Stimulated activated CD4-positive, alpha-beta T cell treated with anti-CD3 and anti-CD28 coated beads, Interleukin-1b, Interleukin-23, amount 100 ng/mL, for 4 hours (primary cell): ENCODE measurements around the gene PAEP.
"Not testable (repeated sequence)": the region's sequence is repeated elsewhere in the genome, so short reads cannot be mapped to it uniquely, and the experiment has no call there.

ENCODE experiments used
- DNase-seq, 2 donors: peaks; one replicate each; pipeline ENCODE4 v3.0.0-alpha.2; 2020; ENCODE audit warnings: low read depth in 2 of 2

The PAEP gene

DNA sequence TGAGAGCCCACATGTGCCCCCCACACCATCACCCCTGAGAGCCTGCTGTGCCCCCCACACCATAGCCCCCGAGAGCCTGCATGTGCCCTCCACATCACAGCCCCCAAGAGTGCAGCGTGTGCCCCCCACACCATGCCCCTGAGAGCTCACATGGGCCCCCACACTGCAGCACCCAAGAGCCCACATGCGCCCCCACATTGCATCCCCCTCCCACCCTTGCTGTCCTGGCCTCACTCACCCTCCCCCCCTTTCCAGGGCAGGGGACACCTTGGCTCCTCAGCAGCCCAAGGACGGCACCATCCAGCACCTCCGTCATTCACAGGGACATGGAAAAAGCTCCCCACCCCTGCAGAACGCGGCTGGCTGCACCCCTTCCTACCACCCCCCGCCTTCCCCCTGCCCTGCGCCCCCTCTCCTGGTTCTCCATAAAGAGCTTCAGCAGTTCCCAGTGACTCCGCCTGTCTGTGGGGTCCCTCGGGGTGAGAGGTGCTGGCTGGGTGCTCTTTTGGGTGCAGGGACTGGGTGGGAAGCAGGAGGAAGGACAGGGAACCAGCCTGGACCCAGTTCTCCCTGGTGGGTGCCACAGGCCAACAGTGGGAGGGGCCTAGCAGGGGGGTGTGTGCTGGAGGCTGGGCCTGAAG is 35.3 kb upstream of the PAEP start:
- no peak for DNase-seq

DNA sequence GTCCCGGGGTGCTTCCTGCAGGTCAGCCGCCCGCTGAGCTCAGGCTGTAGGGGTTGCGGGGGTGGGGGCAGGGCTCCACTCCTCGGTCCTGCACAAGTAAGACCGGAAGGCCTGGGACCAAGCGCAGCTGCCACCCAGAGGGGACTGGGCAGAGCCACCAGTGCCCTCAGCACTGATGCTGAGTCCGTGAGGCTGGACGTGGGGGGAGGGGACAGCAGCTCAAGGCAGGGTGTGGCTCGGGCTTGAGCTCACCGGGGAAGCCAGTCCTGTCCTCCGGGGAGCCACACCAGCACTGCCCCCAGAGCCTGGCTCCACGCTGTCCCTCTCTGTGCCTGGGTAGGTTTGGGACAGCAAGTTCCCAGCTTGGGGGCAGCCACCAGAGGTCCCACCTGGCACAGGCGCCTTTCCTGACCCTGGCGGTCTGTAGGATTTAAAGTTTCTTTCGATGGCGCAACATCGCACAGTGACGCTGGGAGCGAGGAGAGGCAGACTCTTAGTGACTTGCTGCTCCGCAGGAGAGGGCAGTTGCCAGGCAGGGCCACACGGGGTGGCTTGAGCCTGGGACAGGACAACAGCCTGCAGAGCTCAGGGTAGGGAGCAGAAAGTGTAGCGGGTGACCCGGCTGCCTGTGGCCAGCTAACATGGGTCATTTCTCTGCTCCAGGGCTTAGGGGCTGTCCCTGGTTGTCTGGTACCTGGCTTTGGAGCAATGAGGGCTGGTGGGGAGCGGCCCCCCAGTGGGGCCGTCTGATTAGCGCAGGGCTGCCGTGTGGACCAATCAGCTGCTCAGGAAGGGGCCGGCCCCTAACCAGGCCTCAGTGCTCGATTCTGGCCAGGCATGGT is 34.6 kb upstream of the PAEP start:
- no peak for DNase-seq

DNA sequence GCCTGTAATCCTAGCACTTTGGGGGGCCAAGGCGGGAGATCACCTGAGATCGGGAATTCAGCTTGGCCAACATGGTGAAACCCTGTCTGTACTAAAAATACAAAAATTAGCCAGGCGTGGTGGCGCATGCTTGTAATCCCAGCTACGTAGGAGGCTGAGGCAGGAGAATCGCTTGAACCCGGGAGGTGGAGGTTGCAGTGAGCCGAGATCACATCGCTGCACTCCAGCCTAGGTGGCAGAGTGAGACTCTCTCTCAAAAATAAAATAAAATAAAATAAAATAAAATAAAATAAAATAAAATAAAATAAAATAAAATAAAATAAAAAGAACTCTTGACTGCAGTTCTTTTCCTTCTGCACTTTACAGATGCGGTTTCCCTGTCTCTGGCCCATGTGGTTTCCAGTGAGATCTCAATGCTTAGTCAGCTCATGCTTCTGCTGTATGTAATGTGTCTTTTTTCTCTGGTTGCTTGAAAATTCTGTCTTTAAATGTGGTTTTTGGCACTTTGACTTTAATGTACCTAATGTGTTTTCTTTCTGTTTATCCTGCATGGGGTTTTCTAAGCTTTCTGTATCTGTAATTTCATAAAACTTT is 32.6 kb upstream of the PAEP start:
- not testable (repeated sequence) for DNase-seq

DNA sequence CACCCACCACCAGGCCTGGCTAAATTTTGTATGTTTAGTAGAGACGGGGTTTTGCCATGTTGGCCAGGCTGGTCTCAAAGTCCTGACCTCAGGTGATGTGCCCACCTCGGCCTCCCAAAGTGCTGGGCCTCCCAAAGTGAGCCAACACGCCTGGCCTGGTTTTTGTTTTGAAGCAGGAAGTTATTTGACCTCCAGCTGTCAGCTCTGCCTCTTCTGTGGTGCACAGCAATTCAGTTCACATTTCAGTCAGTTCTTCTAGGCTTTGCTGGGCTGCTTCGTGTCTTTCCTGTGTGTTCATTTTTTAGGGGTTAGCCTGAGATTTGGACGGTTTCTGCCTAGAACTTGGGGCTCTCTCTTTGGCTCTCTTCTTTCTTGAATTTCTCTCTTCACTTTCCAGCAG is 31.4 kb upstream of the PAEP start:
- DNase-seq: no peak

DNA sequence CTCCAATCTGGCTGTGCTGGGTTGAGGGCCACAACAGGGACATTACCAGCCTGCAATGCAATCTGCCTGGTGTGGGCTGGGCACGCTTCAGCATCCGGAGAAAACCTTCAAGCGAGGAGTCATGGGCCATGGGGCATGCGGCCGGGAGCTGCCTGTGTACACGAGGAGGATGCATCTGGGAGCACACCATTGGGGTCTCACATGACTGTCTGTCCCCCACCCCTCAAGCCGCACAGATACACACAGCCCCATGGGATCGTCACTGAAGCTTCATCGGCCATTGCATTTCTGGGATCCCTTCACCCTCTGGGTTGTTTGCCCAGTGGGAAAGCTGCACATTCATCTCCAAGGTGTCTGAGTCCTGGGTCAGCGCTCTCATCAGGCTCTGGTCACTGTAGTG is 30.5 kb upstream of the PAEP start:
- DNase-seq: no peak

DNA sequence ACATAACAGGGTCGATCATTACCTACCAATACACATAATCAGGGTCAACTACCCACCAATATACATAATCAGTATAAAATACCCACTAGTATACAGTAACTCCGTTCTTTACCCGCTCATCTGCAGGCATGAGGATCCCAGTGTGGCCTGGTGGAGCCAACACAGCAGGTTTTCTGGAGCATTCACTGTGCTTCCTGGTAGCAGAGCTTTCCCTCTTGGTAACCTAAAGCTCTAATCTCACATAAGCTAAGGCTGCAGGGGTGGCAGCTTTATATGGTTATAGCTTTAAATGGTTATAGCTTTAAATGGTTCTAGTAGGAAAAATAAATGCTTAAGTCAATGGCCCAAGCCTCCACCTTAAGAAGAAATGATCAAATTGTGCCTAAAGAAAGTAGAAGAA is 28.4 kb upstream of the PAEP start:
- no peak for DNase-seq

DNA sequence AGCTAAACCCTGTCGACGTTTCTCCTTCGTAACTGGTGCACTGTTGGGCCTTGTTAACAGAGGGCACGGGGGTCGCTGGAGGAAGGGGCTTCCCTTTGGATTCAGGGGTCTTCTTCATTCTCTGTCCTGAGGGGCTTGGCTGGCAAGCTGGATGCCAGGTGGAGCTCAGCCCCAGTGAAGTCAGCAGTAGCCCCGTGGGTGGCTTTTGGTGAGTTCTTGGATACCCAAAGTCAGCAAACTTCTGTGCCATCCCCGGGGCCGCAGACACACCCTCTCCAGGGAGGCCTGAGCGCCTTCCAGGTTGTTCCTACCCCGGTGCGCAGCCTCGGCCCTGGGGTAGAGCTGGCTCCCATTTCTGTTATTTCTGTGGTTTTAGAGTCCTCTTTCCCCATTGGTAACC is 27.9 kb upstream of the PAEP start:
- DNase-seq: no peak

DNA sequence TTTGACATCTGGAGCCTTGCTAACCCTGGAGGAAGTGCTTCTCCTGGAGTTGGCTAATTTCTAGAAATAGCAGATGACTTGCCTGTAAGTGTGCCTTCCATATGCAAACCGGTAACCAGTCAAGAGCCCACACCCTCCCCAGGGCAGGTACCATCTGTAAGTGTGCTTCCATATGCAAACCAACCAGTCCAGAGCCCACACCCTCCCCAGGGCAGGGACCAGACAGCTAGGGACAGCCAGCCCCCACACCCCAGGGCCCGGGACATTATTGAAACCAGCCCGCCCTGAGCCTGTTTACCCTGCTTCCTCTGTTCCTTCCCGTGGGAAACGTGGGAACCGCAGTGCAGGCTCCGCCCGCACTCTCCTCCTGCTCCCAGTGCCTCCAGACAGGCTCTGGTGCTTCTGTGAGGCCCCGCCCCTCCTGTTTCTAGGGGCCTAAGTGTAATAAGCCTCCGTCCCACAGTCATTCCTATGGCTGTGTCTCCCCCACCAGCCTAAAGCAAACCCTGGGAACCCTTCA is 27.3 kb upstream of the PAEP start:
- not testable (repeated sequence) for DNase-seq

DNA sequence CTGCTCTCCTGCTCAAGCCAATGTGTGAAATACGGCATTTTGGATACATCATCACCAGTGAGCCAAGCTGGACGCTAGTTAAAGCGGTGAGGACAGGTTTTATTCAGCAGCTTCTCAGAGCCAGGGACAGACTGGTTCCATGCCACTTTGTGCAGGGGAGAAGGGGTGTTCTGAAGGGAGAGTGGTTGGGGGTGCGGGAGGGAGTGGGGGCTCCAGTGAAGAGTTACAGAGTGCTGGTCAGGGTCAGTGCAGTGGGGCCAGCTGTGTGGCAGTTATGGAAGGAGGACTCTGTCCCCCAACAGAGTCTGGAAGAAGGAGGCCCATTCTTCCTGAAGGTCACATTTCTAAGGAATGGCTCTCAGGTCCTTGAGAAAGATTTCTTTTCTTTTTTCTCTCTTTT is 26.7 kb upstream of the PAEP start:
- DNase-seq: not testable (repeated sequence)

DNA sequence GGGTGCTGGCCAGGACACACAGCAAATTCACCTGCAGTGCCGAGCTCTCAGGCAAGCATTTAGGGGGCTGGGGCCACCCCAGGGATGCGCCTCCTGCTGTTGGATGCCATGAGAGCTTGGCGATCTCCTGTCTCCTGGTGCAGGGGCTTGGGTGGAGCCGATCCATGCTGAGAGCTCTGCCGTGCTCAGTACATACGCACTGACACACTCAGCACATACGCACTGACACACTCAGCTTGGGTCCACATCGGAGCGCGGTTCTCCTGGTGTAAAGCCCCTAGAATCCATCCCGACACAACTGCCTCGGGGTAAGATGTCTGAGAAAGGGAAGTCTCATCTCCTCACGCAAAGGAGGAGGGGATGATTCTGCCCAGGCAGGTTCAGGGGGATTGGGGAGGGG is 25.9 kb upstream of the PAEP start:
- DNase-seq: not testable (repeated sequence)

DNA sequence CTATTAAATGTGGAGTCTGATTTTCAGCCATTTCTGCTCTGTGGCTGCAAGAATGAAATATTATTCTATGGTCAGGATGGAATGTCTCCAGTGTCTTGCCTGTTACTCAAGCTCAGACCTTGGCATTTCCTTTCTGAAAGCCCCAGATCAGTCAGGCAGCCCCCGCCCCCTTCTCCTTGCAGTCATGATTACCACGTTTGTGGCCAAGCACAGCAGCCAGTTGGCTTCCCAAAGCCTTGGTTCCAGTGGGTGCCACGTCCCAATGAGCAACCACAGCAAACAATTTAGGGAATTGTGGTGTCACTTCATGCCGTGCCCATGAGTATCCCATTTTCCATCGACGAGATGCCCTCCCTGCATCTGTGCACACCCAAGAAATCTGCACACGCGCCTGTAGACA is 25.3 kb upstream of the PAEP start:
- DNase-seq: no peak

DNA sequence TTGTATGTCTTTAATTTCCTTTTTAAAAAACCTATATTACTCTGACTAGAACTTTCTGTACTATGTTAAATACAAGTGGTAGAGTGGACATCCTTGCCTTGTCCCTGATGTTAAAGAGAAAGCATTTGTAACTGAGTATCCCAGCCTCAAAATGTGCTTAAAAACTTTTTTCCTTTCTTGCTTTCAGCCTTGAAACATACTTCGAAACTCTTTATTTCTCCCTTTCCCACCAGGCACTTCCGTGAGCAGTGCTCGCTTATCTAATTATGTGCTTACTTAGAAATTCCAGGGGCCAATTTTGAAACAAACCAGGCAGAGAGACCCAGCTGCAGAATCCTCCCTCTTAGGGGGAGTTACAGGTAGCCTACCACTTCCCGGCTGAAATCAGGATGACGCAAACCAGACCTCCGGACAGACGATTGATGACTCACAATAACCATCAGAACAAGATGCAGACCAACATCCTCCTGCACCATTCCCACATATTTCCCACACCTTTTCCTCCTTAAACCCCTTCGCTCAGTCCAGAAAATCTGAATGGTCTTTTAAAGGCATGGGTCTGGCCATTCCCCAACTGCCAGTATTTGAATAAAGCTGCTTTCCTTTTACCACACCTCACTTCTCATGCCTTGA is 18.2 kb upstream of the PAEP start:
- not testable (repeated sequence) for DNase-seq

DNA sequence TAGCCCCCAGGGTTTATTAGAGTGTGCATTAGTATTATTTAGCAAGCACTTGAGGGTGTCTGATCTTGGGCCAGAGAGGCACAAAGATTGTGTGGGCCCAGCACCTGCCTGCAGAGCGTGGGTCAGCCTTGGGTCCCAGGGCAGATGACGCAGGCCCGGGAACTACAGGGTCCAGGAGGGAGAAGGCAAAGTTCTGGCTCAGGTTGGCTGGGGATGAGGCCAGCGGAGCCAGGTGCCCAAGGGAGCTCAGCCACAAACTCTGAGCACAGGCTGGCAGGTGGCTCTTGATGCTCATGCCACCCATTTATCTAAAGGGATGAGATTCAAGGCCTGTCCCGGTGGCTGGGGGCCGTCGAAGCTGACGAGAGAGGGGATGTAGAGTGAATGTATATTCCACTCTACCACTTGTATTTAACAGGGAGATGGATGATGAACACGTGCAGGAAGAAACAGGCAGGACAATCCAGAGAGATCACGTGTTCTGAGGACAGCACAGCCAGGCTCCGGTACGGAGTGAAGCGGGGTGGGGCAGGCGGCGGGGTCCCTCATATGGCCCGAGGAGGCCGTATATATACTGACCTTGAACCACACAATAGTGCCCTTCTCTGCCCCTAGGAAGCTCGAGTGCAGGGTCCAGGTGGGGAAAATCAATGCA is 16.4 kb upstream of the PAEP start:
- DNase-seq: no peak

DNA sequence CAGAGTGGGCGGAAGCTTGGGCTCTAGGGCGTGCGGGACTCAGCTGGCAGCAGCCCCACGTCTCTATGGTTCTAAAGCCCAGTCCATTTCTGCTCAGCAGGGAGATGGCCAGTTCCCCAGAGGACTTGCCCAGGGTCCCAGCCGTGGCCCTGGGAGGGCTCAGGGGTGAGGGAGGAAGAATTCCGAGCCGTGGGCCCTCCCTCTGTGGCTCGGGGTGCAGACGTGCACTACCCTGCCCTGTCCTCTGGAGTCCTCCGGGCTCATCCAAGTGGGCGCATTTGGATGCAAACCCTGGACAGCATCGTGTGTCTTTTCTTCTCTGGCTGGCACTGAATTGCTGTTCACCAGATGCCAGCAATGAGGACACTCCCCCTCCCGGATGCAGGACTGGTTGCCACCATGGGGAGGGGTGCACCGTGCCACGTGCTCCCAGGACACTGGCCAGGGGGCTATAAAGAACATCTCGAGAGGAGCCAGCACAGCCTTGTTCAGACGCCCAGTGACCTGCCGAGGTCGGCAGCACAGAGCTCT is 15.8 kb upstream of the PAEP start, which contains the start of gene OBP2A:
TSS of gene OBP2A (plus strand) at position 481 of the 531 bp plus-strand sequence. CDS start 55 bp downstream, outside the sequence.
- DNase-seq: not testable (repeated sequence)

DNA sequence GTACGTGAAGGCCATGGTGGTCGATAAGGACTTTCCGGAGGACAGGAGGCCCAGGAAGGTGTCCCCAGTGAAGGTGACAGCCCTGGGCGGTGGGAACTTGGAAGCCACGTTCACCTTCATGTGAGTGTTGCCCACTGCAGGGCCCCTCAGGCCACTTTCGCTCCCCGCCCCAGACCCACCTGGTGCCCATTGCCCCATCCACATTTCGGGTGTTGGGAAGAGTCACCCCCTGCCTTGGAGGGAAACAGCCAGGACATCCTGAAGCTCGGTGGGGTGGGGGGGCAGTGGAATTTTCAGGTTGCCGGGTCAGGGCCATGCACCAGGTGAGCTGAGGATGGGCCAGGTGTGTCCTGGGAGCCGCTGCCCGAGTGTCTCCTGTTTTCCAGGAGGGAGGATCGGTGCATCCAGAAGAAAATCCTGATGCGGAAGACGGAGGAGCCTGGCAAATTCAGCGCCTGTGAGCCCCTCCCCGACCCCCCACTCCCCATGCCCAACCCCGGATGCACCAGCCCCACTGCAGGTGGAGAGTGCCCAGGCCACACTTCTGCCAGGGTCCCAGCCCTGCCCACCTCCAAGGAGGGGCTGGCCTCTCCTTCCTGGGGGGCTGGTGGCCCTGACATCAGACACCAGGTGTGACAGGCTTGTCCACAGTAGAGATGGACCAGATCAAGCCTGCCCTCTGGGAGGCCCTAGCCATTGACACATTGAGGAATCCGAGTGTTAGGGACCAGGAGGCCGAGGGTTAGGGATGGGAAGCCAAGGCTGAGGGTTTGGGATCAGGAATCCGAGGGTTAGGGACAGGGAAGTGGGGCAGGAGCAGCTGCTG is 14.6 kb upstream of the PAEP start:
- not testable (repeated sequence) for DNase-seq

DNA sequence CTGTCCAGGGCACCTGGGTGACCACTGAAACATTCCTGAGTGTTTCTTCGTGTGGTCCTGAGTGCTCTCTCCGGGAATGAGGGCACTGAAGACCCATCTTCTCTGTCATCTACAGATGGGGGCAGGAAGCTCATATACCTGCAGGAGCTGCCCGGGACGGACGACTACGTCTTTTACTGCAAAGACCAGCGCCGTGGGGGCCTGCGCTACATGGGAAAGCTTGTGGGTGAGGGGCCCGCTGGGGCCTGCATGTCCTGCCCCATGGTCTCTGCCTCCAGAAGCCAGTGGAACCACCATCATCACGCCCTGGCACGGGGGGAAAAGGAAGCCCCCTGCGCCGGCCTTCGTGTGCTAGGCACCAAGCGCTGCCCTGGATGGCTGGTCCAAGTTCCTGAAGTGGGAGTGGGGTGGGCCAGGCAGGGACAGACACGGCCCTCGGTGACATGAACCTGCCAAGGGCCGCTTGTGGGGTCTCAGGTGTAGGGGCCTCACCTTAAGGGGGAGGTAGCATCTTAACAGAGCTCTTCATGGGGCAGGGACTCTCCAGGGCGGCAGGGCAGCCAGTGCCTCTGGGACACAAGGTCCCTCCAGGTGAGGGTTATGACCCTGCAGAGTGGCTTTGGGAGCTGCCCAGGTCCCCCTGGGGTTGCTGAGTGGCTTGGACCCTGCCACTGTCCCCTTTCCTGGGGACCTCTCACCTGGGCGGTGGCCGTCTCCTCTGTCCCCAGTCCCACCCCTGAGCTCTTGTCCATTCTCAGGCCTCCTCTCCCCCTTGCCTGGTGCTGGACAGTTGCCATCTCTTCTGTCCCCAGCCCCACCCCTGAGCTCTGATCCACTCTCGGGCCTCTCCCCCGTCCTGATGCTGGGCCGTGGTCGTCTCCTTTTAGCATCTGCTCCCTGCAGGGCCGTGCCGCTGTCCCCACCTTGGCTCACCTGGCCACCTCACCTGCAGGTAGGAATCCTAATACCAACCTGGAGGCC is 13.5 kb upstream of the PAEP start:
- DNase-seq: no peak

DNA sequence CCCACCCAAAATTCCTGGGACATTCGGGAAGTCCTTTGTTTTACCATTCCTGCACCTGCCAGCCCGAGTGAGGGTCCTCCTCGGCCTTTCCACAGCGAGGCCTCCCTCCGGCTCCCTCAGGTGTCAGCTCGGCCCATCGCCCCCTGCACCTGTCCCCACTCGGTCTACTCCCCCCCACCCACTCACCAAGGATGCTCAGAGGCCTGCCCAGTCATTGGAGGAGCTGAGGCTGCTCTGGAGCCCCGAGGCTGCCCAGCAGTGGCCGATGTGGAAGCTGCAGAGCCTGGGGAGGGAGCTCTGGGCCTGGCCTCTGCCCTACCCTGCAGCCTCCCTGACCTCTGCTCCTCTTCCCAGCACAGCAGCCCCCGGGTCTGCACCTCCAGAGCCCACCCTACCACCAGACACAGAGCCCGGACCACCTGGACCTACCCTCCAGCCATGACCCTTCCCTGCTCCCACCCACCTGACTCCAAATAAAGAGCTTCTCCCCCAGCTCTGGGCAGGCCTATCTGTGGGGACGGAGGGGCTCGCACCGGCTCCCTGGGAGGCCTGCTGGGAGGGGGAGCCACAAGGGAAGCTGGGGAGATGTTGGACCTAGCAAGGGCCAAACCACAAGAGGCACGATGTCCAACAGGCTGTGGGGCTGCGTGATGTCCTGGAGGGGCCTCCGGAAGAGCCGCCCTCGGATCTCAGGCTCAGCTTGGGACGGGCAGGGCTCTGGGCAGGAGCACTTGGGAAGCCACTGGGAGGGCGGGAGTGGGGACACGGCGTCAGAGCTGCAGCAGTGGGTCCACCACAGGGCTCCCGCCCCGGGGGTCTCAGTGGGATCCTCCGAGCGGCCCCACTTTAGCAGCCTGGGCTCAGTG is 11.8 kb upstream of the PAEP start:
- not testable (repeated sequence) for DNase-seq

DNA sequence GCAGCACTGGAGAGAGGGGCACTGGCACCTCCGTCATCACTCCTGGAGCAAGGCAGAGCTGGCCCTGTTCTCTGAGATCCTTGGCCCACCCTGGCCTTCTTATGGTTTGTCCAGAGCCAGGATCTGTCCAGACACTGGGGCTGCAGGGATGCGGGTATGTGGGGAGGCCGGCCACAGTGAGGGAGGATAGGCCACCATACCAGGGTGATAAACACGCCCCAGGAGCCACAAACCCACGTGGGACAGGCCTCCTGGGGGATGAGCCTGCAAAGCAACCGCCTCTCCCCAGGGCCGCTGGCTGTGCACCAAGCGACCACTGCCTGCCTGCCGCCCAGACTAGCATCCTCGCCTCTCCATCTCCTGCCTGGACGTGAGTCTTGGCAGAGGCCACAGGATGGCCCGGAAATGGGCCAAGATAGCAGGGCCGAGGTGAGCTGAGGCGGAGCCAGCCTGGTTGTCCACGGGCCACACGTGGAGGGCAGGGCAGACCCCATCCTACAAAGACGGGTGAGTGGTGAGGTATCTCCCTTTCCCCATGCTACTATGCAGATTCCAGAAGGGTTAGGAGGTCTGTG is 11.1 kb upstream of the PAEP start:
- no peak for DNase-seq
